Kidney capillary endothelial cell (primary cell): ENCODE data around the gene KDM4E.

ENCODE experiments used
- DNase-seq: peaks from one replicate; pipeline ENCODE4 v3.0.0-alpha.2; 2018; ENCODE audit warnings: low spot score

Gene KDM4E

DNA sequence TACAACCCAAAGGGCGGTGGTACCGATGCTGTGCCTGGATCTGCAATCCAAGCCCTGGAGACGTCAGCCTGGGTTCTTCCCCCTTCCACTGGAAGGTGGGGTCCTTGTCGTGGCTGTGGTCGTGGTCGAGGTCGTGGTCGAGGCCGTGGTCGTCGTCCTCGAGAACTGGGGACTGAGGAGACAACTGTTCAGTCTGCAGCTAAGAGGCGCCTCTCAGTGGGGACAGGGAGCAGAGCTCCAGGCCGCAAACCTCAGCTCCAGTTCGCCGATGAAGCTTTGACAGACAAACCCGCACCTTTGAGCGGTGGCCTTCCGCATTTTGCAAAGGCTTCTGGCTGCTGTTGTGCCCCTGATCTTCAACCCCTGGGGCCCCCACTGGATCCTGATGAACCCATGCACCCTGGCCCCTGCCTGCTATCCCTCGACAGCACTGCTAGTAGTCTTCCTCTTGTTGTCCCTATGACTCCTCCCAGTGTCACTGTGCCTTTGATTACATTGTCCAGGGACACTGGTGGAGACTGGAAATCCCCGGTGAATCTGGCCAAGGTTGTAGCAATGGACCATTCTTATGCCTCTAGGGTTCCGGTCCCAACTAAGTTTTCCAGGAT is 25.6 kb downstream of the KDM4E start:
- DNase-seq: no peak

DNA sequence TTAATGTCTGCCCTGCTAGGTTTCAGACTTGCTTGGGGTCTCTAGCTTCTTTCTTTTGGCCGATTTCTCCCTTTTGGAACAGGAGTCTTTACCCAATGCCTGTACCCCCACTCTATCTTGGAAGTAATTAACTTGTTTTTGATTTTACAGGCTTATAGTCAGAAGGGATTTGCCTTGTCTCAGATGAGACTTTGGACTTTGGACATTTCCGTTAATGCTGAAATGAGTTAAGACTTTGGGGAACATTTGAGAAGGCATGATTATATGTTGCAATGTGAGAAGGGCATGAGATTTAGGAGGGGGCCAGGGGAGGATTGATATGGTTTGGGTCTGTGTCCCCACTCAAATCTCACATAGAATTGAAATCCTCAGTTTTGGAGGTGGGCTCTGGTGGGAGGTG is 29.3 kb downstream of the KDM4E start:
- no peak for DNase-seq

DNA sequence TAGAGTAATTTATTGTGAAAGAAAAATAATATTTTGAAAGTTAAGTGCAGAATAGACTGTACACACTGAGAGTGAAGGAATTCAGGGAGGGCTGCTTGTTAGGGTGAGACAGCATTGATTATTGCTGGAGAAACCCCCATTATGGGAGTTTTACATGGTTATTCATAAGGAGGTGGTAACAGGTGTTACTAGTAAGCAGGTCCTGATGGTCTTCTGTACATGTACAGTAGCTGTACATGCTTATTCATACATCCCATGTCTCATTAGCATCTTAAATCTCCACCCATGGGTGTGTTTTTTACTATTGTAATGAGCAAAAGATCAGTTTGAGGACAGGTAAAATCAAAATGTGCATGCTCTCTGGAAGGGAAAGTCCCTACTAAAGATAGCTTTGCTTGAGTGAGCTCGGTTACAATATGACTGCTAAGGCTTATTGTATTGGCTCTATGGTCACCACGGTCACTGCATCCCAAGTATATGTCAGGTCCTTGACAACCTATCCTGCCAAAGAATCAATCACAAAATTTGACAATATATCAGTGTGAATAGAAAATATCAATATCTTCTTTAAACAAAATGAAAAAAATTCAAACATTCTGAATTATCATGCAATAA is 30.3 kb downstream of the KDM4E start:
- DNase-seq: no peak

DNA sequence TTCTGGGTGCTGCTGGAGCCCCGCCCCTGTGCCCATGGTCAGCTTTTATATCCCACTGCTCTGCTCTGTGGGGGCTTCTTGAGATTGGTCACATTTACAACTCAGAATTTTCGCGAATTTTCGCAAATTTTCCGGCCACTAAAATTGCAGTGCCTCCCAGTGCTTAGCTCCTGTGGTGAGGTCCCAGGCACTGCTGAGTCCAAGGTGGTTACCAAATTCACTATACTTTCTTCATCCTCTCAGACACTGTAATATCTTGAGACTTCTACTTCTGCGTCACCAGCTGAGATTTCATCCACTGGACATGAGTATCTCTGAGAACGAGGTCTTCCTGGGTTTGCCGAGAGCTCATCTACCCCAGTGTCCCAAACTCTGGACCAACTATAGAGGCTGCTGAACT is 32.9 kb downstream of the KDM4E start:
- no peak for DNase-seq

GRCh38 chr11:95058621-95059020 is 33.6 kb downstream of the KDM4E start:
- no peak for DNase-seq

DNA sequence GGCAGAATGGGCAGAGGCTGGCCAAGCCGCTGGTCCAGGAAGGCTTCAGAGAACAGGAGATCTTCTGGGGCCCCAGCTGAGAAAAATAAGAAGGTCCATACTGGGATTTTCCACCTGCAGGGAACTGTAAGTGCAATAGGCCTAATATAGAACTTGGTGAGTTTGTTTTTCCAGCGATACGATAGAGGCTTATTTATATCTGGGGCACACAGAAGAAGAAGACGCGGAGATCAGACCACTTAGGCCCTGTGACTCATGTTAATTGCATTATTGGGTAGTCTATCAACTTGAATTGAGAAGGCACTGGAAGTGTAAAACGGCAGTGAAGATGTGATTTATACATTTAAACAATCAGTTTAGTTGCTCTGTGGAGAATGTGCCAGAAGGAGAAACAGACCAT is 34.0 kb downstream of the KDM4E start:
- DNase-seq: no peak

DNA sequence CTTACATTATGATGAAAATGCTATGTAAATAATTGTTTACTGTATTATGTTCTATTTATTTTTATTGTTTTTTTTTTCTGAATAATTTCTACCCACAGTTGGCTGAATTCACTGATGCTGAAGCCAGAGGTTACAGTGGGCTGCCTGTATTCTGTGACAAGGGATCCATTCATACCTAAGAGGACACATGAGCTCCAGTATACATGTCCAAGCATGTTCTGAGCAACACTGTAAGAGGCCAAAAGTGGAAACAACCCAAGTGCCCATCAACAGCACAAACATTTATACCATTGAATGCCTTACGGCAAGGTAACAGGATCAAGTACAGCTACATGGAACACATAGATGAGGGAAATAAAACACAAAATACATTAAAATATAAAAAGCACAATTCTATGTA is 40.3 kb downstream of the KDM4E start:
- no peak for DNase-seq

DNA sequence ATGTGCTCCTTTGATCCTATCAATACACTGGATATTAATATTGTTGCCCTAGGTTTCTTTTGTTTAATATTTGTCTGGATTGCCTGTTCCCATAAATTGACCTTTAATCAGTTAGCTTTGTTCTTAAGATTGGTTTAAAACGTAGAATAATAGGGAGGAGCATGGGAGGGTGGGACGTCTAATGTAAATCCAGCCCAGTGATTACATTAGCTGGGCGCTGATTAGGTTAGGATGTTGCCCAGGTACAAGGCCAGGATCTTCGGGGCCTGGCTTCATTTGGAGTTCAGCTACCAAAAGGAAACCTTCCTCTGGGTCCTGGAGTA is 41.6 kb downstream of the KDM4E start, which contains the start of gene SRSF8:
Gene SRSF8 (plus strand): TSS at position 204 of the 323 bp plus-strand sequence. CDS start 308 bp downstream, outside the sequence.
- no peak for DNase-seq

DNA sequence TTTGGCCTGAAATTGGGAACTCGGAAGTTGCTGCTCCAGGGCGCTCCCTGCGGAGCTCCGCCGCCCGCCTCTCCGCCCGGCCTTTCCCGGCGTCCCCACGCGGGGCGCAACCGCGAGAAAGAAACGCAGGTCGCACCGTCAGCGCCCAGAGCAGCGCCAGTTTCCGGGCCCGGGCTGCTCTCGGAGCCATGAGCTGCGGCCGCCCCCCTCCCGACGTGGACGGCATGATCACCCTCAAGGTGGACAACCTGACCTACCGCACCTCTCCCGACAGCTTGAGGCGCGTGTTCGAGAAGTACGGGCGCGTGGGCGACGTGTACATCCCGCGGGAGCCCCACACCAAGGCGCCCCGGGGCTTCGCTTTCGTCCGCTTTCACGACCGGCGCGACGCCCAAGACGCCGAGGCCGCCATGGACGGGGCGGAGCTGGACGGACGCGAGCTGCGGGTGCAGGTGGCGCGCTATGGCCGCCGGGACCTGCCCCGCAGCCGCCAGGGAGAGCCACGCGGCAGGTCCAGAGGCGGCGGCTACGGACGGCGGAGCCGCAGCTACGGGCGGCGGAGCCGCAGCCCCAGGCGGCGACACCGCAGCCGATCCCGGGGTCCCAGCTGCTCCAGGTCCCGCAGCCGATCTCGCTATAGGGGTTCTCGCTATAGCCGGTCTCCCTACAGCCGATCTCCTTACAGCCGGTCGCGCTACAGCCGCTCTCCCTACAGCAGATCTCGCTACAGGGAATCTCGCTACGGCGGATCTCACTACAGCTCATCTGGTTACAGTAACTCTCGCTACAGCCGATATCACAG is 42.2 kb downstream of the KDM4E start:
- peak; percentile 63 for DNase-seq

DNA sequence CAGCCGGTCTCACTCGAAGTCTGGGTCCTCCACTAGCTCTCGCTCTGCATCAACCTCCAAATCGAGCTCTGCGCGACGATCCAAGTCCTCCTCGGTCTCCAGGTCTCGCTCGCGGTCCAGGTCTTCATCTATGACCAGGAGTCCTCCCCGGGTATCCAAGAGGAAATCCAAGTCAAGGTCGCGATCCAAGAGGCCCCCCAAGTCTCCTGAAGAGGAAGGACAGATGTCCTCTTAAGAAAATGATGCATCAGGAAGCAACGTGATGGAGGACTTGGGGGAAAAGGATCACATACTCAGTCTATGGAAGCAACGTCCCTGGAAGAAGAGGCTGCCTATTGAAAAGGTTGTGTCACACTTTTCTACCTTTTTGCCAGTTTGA is 42.8 kb downstream of the KDM4E start:
- peak; percentile 26 for DNase-seq

- peak; percentile 94 for DNase-seq
Observed at GRCh38 chr11:95068549-95068948, 43.5 kb downstream of the KDM4E start.

GRCh38 chr11:95070471-95070870 is 45.4 kb downstream of the KDM4E start:
- DNase-seq: no peak

DNA sequence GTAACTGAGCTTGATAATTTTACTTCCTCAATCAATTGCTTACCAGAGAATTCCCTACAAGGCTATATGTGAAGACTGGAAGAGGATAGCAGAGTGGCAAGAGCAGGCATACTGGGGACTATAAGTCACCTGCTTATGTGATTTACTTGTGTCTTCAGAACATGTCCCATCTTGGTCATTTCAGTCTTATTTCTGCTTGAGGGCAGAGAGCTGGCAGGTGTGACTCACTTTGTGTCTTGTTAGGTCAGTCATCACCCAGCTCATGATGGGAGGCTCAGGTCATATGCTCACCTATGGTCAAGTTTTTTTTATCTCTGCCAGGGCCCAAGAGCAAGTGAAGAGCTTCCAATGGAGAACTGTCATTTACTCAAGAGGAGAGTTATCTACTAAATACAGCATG is 47.9 kb downstream of the KDM4E start:
- no peak for DNase-seq

DNA sequence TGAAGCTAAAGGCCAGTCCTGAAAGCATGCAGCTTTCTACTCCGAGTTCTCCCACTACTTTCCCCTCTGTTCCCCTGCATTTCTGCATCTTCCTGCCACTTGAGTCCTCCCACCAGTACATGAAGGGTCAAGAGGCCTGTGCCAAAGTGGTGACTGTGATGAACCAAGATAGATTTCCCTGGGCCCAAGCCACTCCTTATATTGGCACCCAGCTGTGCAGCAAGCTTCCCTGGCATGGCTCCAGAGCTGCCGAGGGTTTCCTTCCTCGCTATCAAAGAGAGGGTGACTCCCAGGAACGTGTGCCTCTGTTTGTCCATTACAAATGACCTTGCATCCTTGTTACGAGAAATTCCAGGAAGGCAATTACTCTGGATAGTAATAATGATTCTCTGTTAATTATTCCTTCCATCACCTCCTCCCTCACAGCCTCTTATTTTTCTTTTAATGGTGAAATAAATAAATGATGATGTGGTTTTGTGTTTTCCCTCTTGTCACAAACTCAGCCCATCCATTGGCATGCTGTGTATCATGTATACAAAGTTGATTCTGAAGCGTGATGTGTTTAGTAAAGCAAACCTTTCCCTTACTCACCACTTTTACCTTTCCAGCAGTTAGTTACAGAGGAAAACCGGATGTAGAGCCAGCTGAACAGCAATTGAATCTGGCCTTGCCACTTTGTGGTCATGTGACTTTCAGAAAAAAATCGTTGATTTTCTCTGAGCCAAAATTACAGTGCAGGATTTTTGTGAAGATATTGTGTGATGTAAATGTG is 49.9 kb downstream of the KDM4E start:
- DNase-seq: no peak

DNA sequence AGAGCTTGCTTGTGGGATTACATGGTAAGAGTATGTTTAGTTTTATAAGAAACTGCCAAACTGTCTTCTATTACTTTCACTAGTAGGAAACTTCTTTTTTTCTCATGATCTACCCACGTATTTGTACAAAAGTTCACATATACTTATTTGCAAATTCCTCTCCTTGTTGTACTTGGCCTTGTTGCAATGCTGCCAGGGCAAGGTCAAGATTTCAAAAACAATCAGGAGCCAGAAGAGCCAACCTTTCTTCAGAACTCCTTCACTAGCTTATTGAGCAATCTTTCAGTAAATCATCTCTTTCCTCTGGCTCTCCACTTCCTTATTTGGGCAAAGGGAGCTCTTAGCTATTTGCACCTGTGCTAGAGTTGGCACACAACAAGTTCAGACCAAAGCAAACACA is 51.4 kb downstream of the KDM4E start:
- no peak for DNase-seq

GRCh38 chr11:95076981-95077380 is 51.9 kb downstream of the KDM4E start:
- DNase-seq: no peak
